ENCODE results near the gene UBQLN4. TPM values are rescaled to one million over a fixed set of nuclear protein-coding genes. Genes with fewer than 3 reads are reported as not detected.

The UBQLN4 gene
- total RNA-seq, 1 donor from 2014 or later: 36.4 TPM

- Mint-ChIP-seq H3K27ac (ENCODE audit: unreplicated experiment) (no peak overlapping the region), H3K36me3 (ENCODE audit: unreplicated experiment) (peaks cover 16% of the 10 kb centered on the region), H3K4me3 (ENCODE audit: unreplicated experiment) (no peak overlapping the region), H3K9me3 (ENCODE audit: unreplicated experiment) (no peaks in the 10 kb centered on the region), H3K27me3 (ENCODE audit: unreplicated experiment) (no peaks in the 10 kb centered on the region), H3K4me1 (ENCODE audit: unreplicated experiment) (peaks cover 3% of the 10 kb centered on the region)
- TF ChIP-seq, protein P1, sequence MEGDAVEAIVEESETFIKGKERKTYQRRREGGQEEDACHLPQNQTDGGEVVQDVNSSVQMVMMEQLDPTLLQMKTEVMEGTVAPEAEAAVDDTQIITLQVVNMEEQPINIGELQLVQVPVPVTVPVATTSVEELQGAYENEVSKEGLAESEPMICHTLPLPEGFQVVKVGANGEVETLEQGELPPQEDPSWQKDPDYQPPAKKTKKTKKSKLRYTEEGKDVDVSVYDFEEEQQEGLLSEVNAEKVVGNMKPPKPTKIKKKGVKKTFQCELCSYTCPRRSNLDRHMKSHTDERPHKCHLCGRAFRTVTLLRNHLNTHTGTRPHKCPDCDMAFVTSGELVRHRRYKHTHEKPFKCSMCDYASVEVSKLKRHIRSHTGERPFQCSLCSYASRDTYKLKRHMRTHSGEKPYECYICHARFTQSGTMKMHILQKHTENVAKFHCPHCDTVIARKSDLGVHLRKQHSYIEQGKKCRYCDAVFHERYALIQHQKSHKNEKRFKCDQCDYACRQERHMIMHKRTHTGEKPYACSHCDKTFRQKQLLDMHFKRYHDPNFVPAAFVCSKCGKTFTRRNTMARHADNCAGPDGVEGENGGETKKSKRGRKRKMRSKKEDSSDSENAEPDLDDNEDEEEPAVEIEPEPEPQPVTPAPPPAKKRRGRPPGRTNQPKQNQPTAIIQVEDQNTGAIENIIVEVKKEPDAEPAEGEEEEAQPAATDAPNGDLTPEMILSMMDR (IDR thresholded peaks at IDR 0.05): no peak
- DNase-seq (ENCODE audit: extremely low spot score, unreplicated experiment): no peak
These were observed 48.6 kb downstream of the UBQLN4 start for GRCh38 chr1:156004843-156005584.

DNA sequence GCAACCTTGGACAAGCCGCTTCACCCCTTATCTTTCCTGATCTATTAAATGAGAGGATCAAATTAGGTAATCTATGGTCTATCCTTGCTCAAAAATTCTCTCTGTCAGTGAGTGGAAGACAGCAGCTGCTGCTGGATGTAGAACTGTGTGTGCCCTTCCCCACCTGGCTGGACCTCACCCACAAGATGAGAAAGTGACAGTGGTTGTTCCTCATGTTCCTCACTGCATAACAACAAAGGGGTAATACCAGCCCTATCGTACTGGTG lies 49.7 kb downstream of the UBQLN4 start:
- no peak overlapping the region for H3K27ac Mint-ChIP-seq (ENCODE audit: unreplicated experiment)
- H3K36me3 Mint-ChIP-seq (ENCODE audit: unreplicated experiment): peaks cover 10% of the 10 kb centered on the region
- H3K9me3 Mint-ChIP-seq (ENCODE audit: unreplicated experiment): no peaks in the 10 kb centered on the region
- H3K27me3 Mint-ChIP-seq (ENCODE audit: unreplicated experiment): no peaks in the 10 kb centered on the region
- TF ChIP-seq, protein P1 (IDR thresholded peaks at IDR 0.05): no peak
- peaks cover 3% of the 10 kb centered on the region for H3K4me1 Mint-ChIP-seq (ENCODE audit: unreplicated experiment)
- H3K4me3 Mint-ChIP-seq (ENCODE audit: unreplicated experiment): no peak overlapping the region
- no peak for DNase-seq (ENCODE audit: extremely low spot score, unreplicated experiment)

GRCh38 chr1:156002188-156002911 lies 51.2 kb downstream of the UBQLN4 start:
- TF ChIP-seq, protein P1 (IDR thresholded peaks at IDR 0.05): no peak

GRCh38 chr1:156001662-156002171 lies 51.9 kb downstream of the UBQLN4 start:
- DNase-seq (ENCODE audit: extremely low spot score, unreplicated experiment): no peak
- H3K4me3 Mint-ChIP-seq (ENCODE audit: unreplicated experiment): no peak overlapping the region

More at GRCh38 chr1:156002188-156002911, 51.2 kb downstream of the UBQLN4 start:
- Mint-ChIP-seq H3K36me3 (ENCODE audit: unreplicated experiment) (peaks cover 3% of the 10 kb centered on the region), H3K9me3 (ENCODE audit: unreplicated experiment) (no peaks in the 10 kb centered on the region), H3K27ac (ENCODE audit: unreplicated experiment) (no peak overlapping the region), H3K27me3 (ENCODE audit: unreplicated experiment) (no peaks in the 10 kb centered on the region), H3K4me3 (ENCODE audit: unreplicated experiment) (no peak overlapping the region), H3K4me1 (ENCODE audit: unreplicated experiment) (peaks cover 3% of the 10 kb centered on the region)
- DNase-seq (ENCODE audit: extremely low spot score, unreplicated experiment): no peak

More at GRCh38 chr1:156001662-156002171, 51.9 kb downstream of the UBQLN4 start:
- Mint-ChIP-seq H3K27me3 (ENCODE audit: unreplicated experiment) (no peaks in the 10 kb centered on the region), H3K27ac (ENCODE audit: unreplicated experiment) (no peak overlapping the region), H3K36me3 (ENCODE audit: unreplicated experiment) (peaks cover 1% of the 10 kb centered on the region), H3K9me3 (ENCODE audit: unreplicated experiment) (no peaks in the 10 kb centered on the region), H3K4me1 (ENCODE audit: unreplicated experiment) (peaks cover 3% of the 10 kb centered on the region)
- TF ChIP-seq, protein P1 (IDR thresholded peaks at IDR 0.05): peak; percentile 16
